SH-SY5Y (cell line): ENCODE data around the gene RIMKLA.

ENCODE experiments used
- GATA2 ChIP-seq: IDR thresholded peaks from 2 replicates; pipeline ENCODE4 v1.6.1; 2011; ENCODE audit warnings: mild to moderate bottlenecking, low read depth, low read length
- GATA3 ChIP-seq: IDR thresholded peaks from 2 replicates; pipeline ENCODE4 v1.6.1; 2011; ENCODE audit warnings: low read depth, mild to moderate bottlenecking, low read length, moderate library complexity

DNA sequence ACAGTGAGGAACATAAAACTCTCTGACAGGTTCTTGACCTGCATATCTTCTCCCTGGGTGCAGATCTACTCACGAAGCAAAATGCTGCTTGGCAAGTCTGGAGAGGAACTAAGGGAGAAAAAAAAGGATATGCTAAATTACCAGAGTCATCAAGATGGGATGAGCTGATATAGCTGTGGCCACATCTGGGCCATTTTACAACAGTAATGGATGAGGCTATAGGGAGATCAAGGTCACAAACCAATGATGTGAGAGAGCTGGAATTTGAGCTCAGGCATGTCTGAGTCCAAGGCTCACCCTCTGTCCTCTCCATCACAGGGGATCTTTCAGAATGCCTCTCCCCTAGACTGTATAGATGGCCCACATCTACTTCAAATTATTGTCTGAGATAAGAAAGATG lies 49.0 kb downstream of the RIMKLA start:
- TF ChIP-seq GATA3 (no peak), GATA2 (no peak)
